GM20431 (cell line): Measurements from ENCODE around the gene FAM171A1.

Source experiments
- in situ Hi-C: fragments of 300-500 bp; cut with MseI, MboI; formaldehyde crosslinking; loops from one replicate; pipeline ENCODE4 v1.15.0; 2020; ENCODE audit warnings: low sequenced_read_pairs; ENCODE audit not compliant: unreplicated experiment

FAM171A1 gene

DNA sequence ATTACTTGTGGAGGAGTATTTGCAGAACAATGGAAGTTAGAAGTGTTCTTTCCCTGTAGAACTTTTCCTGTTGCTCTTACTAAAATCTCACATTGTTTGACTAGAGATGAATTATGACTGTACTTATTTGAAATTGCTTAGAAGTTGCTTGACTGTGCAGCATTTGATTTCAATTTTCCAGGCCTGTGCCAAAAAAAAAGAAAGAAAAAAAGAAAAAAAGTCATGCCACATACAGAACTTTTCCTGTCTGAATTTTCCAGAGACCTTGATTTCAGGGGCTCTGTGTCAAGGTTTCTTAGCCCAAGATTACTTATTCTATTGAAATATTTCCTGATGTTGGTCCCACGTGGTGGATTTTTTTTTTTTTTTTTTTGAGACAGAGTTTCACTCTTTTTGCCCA is 3.5 kb upstream of the FAM171A1 start:
- in situ Hi-C loops = no loop called here

- in situ Hi-C loops = no loop called here
Observed at GRCh38 chr10:15374156-15374555, 3.1 kb upstream of the FAM171A1 start.

DNA sequence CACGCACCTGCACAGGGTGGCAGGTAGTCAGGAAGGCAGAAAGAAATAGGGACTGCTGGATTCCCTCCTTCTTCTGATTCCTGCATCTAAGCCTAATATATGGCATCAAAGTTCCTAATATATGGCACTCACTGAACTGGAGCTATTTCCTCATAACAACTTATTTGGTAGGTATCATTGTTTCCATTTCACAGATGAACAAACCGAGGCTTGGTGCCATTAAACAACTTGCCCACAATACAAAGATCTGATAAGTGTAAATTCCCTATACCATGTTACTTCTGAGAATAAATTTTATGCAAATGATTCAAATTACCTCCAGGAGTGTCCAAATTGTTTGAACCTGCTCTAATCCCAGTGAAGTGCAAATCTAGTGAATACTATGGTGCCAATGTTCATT is 2.1 kb upstream of the FAM171A1 start:
- in situ Hi-C loops = no loop called here

GRCh38 chr10:15370212-15370855 is 755 bp downstream of the FAM171A1 start:
- in situ Hi-C loops = no loop called here

DNA sequence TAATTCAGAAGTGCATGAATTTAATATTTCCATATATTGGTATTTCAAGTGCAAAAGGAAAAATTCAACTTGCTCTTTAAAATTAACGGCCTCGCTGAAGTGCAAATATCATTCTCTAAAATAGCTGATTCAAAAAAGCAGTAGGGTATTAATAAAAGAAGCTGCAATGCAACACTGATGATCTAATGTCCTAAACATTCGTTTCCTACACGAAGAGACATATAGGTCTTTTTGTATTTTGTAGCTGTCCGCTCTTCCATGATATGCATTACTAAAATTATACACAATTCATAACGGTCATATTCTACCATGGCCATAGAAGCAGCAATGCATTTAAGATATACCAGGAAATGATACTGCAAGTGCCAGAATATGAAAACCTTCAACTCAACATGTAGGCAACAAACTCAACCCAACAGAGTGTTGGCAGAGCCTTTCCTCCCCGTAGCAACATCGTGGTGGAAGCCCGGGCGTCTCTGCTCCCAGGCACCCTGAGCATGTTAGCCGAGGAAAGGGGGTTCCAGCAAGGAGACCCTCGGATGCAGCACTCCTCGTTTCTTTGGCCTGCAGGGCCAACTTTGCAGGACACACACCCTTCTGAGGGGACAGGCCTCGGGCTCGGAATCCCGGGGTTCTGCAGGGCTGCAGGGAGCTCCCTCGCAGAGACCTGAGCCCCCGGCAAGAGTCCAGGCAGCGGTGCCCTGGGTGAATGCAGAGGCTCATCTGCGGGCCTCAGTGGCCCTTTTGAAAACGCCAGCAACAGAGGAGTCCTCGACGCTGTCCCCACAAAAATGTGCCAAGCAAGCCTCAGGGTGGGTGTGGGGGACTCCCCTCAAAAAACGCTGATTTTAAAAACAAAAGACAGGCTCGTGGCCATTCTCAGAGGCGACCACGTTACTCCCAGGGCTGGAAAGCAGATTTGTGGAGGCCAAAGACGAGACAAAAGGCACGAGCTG is 1.6 kb downstream of the FAM171A1 start:
- in situ Hi-C loops = no loop called here

- in situ Hi-C loops = no loop called here
Observed at GRCh38 chr10:15368101-15368855, 2.8 kb downstream of the FAM171A1 start.

DNA sequence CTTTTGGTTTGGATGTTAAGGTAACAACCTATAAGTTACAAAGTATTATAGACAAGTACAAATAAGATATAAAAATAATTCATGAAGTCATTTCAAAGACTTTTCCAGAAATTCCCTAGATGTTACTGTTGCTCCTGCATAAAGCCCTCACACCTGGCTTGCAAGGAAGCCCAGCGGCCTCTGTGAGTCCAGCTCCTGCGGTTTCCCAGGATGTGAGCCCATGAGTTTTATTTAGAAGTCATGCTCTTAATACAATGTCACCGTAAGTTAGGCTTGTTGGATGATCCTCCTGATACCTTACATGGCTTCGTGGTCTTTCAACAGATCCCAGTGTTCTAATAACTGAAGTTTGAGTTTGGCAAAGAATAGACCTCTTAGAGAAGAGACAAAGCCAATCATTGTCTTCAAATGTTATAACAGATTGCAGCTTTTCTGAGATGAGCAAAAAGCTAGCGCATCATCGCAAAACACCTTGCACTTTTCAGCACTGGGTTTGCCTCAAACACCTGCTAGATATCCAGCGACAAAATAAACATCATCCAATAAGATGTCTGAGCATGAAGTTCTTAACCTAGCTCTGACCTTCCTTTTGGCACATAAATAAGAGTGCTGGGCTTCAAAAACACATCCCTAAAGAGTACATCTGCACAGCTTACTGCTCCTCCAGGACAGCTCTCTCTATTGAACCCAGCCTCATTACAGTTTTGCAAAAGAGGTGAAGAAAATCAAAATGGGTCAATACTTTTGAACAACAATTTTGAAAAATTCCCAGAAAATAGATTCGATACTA is 3.6 kb downstream of the FAM171A1 start:
- in situ Hi-C loops = no loop called here

GRCh38 chr10:15365692-15366091 is 5.4 kb downstream of the FAM171A1 start:
- in situ Hi-C loops = no loop called here

DNA sequence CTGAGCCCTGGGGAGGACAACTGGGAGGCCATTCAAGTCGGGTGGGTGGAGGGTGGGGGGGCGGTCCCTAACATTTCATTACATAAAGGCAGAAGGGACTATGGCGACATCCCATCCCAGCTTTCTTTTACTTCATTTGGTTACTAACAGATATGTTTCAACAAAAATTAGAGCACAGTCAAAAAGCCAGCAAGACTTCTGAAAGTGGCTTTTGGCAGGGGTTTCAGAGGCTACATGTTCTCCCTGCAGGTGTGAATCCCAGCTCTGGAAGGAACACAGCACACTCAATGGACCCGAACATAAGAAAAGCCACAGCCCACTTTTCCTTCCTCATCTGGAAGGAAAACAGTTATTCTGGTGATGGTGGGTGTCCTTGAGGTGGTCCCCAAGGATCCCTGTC is 7.1 kb downstream of the FAM171A1 start:
- in situ Hi-C loops = no loop called here

- in situ Hi-C loops = no loop called here
Observed at GRCh38 chr10:15363031-15363430, 8.1 kb downstream of the FAM171A1 start.

DNA sequence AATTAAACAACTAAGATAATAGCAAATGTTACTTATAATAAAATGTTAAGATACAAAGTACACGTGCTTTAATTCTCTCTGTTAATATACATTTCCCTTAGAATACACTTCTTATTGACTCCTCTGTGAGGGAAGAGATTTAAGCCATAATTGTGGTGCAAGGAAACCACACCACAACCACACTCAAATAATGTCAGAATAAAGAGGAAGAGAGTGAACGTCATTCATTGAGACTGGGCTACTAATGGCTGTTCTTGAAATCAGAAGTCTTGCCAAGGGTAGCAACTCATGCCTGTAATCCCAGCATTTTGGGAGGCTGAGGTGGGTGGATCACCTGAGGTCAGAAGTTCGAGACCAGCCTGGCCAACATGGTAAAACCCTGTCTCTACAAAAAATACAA is 10.0 kb downstream of the FAM171A1 start:
- in situ Hi-C loops = no loop called here

DNA sequence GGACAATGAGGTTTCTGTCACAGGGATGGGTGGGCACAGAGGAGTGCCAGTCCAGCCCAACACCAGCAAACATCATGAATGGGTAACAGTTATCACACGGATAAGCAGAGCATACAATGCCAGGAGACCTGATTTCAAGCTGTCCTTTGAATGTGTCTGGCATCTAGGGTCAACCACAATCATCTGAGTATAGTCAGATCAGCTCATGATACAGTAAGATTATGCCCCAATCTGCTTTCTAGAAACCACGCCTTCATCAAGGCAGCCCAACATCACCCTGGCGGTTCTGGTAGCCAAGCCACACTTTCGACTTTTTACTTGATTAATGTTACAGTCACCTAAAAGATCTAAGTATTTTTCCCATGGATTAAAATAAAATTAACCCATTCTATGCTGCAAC is 10.5 kb downstream of the FAM171A1 start:
- in situ Hi-C loops = no loop called here

DNA sequence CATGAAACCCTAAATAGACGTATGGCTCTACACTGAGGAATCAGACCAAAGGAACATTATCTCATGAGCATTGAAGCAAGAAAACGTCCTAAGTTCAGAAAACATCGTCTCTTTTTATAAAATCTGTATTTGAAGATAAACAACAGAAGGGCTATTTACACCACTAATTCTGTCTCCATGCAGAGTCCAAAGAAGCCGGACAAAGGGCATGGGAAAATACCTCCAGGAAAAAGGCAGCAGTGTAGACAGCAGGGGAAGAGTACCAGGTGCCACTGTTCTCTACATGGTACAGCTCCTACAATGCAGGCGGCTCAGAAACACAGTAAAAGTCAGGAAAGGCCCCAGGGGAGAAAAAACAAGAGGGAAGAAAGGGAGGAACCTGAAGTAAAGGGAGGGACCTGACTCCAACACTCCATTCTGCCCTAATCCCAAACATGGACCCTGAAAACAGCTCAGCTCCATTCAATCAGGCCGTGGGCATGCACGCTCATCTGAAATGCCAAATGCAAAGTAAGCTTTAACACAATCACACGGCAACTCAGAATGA is 17.5 kb downstream of the FAM171A1 start:
- in situ Hi-C loops = no loop called here

DNA sequence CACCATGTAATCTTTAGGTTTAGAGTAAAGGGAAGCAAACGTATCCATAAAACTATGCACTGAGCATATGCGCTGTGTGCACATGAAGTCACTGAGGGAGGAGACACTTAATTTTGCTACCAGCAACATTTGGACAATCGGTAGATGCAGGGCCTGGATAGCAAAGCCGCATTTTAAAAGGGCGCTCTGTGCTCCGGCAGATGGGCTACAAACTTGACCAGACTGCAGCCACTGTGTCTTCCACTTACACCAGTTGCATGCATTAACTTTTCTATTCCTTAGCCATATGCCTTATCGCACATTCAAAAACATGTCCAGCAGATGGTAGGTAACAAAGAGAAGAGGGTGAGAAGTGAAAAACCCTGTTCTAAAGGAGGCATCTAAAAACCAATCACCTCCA is 18.3 kb downstream of the FAM171A1 start:
- in situ Hi-C loops = no loop called here

DNA sequence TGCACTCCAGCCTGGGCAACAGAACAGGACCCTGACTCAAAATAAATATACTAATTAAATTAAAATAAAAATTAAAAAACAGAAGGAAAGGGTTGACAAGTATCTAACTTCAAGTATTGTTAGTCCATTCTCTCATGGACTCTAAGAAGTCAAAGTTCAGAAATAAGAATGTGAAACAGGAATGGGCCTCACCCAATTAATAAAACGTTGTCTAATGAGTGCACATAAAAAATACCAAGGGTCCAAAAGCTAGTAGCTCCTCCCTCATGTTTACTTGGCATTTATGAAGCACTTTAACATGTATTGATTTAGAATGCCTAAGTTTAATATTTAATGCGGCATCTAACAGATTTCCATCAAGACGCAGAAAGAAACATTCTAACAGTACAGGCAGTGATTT is 18.9 kb downstream of the FAM171A1 start:
- in situ Hi-C loops = no loop called here

- in situ Hi-C loops = no loop called here
Observed at GRCh38 chr10:15351099-15351820, 19.8 kb downstream of the FAM171A1 start.

- in situ Hi-C loops = no loop called here
Observed at GRCh38 chr10:15349112-15349511, 22.0 kb downstream of the FAM171A1 start.

GRCh38 chr10:15348579-15348978 is 22.5 kb downstream of the FAM171A1 start:
- in situ Hi-C loops = no loop called here

GRCh38 chr10:15347150-15347549 is 23.9 kb downstream of the FAM171A1 start:
- in situ Hi-C loops = no loop called here
